Mesendoderm (in vitro differentiated cells): ENCODE data around the gene ESYT2.

Source experiments
- DNase-seq: peaks from one replicate; pipeline ENCODE4 v3.0.0; 2013
- H2AK5ac ChIP-seq: 2 replicates; pipeline ENCODE4 v1.6.1; 2013; ENCODE audit warnings: low read length, inconsistent platforms
- H2BK120ac ChIP-seq: 2 replicates; pipeline ENCODE4 v1.6.1; 2013; ENCODE audit warnings: low read depth, mild to moderate bottlenecking, low read length, moderate library complexity, mixed read lengths
- H2BK15ac ChIP-seq: replicated peaks from 2 replicates; pipeline ENCODE4 v1.6.1; 2013; ENCODE audit warnings: low read depth, mild to moderate bottlenecking, moderate library complexity
- H2BK5ac ChIP-seq: 2 replicates; pipeline ENCODE4 v1.6.1; 2013; ENCODE audit warnings: low read length, inconsistent platforms
- H3K18ac ChIP-seq: 2 replicates; pipeline ENCODE4 v1.6.1; 2013; ENCODE audit warnings: mild to moderate bottlenecking, low read length, mixed read lengths
- H3K23ac ChIP-seq: one replicate; pipeline ENCODE4 v1.6.1; 2013; ENCODE audit warnings: low read length
- H3K27ac ChIP-seq: 2 replicates; pipeline ENCODE4 v1.5.1; 2013; ENCODE audit warnings: low read depth, mild to moderate bottlenecking, inconsistent platforms, low read length, moderate library complexity
- H3K27me3 ChIP-seq: 2 replicates; pipeline ENCODE4 v1.6.1; 2013; ENCODE audit warnings: low read length, control low read depth, mild to moderate bottlenecking, inconsistent platforms; ENCODE audit not compliant: insufficient read depth, poor library complexity
- H3K36me3 ChIP-seq: 2 replicates; pipeline ENCODE4 v1.6.1; 2013; ENCODE audit warnings: low read length, inconsistent platforms; ENCODE audit not compliant: control insufficient read depth, insufficient read depth
- H3K4ac ChIP-seq: one replicate; pipeline ENCODE4 v1.6.1; 2013; ENCODE audit warnings: low read depth, mild to moderate bottlenecking, low read length, moderate library complexity
- H3K4me1 ChIP-seq: 2 replicates; pipeline ENCODE4 v1.6.1; 2013; ENCODE audit warnings: low read depth, low read length, inconsistent platforms; ENCODE audit not compliant: control insufficient read depth
- H3K4me2 ChIP-seq: 2 replicates; pipeline ENCODE4 v1.6.1; 2013; ENCODE audit warnings: low read length
- H3K4me3 ChIP-seq: 2 replicates; pipeline ENCODE4 v1.5.1; 2013; ENCODE audit warnings: mild to moderate bottlenecking, low read length
- H3K56ac ChIP-seq: one replicate; pipeline ENCODE4 v1.6.1; 2013; ENCODE audit warnings: low read length
- H3K79me1 ChIP-seq: 2 replicates; pipeline ENCODE4 v1.6.1; 2013; ENCODE audit warnings: low read length, inconsistent platforms
- H3K79me2 ChIP-seq: 2 replicates; pipeline ENCODE4 v1.6.1; 2013; ENCODE audit warnings: mild to moderate bottlenecking, low read length; ENCODE audit not compliant: control insufficient read depth, insufficient read depth
- H3K9ac ChIP-seq: 2 replicates; pipeline ENCODE4 v1.6.1; 2013; ENCODE audit warnings: low read length, inconsistent platforms
- H4K5ac ChIP-seq: one replicate; pipeline ENCODE4 v1.6.1; 2013; ENCODE audit warnings: low read length
- H4K8ac ChIP-seq: one replicate; pipeline ENCODE4 v1.6.1; 2013; ENCODE audit warnings: low read depth, mild to moderate bottlenecking, control low read depth, low read length, moderate library complexity
- WGBS: extraction: QIAGEN DNeasy Blood & Tissue Kit; methylation state at CpG from one replicate; pipeline ENCODE4 v1.1.7; 2013; ENCODE audit warnings: low lambda C conversion rate, missing lambda C conversion rate; ENCODE audit not compliant: insufficient coverage; ENCODE audit errors: extremely low coverage; 5-methylcytosine and 5-hydroxymethylcytosine counted together

Gene ESYT2

DNA sequence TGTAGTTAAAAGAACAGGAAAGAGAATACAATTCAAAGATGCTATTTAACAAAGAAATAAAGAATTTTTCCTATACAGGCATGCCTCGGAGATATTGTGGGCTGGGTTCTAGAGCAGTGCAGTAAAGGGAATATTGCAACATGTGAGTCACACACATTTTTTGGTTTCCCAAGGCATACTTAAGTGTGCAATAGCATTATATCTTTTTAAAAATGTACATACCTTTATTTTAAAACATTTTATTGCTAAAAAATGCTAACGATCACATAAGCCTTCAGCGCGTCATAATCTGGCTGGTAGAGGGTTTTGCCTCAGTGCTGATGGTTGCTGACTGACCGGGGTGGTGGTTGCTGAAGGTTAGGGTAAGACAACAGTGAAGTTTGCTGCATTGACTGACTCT, 54.4 kb downstream of the ESYT2 start:
- no peak overlapping the region for H3K18ac ChIP-seq
- no CpG with 5 or more reads among the region's 5 CpGs for WGBS
- no peak overlapping the region for H2BK5ac ChIP-seq
- no peak overlapping the region for H2BK120ac ChIP-seq
- no peak overlapping the region for H3K4ac ChIP-seq
- H4K8ac ChIP-seq = no peak overlapping the region
- H3K27ac ChIP-seq = no peak overlapping the region
- H3K9ac ChIP-seq = no peak overlapping the region
- no peaks in the 10 kb centered on the region for H3K79me2 ChIP-seq
- no peaks in the 10 kb centered on the region for H3K79me1 ChIP-seq
- no peak overlapping the region for H3K4me2 ChIP-seq
- DNase-seq = no peak
- H3K27me3 ChIP-seq = no peaks in the 10 kb centered on the region
- no peak overlapping the region for H2AK5ac ChIP-seq
- no peak overlapping the region for H3K4me3 ChIP-seq
- no peak overlapping the region for H3K23ac ChIP-seq
- H2BK15ac ChIP-seq = no peak overlapping the region
- H3K56ac ChIP-seq = no peak overlapping the region
- no peaks in the 10 kb centered on the region for H3K4me1 ChIP-seq
- no peak overlapping the region for H4K5ac ChIP-seq
- no peaks in the 10 kb centered on the region for H3K36me3 ChIP-seq

DNA sequence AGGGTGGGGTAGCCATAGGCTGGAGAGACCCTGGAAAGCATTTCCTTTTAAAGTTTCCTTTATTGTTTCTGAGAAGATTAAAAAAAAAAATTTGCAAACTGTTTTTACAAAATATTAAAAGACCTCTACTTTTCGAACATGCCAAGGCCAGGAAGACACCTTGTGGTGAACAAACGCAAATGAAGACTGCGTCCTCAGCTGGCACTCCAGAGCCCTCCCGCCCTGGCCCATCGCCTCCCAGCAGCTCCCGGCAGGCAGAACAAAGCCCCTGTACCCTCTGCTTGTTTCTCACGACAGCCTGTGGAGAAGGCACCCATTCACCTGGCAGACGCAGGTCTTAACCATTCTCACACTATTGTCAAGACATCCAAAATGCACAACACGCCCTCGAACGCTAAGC, 56.4 kb downstream of the ESYT2 start:
- no CpG with 5 or more reads among the region's 11 CpGs for WGBS

DNA sequence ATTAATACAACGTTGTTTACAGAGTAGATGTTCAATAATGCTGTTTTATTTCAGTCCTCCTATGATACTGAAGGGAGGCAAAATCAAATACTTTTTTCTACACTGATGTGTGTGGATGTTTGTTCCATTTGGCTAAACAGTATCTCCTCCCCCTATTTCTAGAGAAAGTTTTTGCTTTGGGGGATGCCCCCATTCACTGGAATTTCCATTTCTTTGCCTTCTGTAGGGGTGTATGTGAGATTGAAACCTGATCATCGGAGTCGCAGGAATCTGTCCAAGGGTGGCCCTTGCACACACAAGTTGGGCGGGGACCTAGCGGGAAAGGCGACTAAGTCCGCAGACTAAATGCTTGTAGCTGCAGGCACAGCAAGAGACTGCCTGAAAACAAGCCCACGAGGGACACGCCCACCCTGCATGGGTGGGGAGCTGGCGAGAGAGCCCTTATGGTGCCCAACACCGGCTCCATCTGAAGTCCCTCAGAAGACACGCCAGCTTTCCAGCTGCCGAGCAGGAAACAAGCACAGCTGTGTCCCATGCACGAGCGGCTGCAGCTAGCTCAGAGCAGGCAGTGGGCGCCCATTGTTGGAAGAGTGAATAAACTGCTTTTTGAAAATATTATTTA, 58.0 kb downstream of the ESYT2 start:
- no peaks in the 10 kb centered on the region for H3K79me1 ChIP-seq
- no peak overlapping the region for H3K27ac ChIP-seq
- H2AK5ac ChIP-seq = no peak overlapping the region
- no peak overlapping the region for H3K56ac ChIP-seq
- no peak overlapping the region for H4K8ac ChIP-seq
- H2BK120ac ChIP-seq = no peak overlapping the region
- no peak for DNase-seq
- no peak overlapping the region for H2BK15ac ChIP-seq
- H3K4me1 ChIP-seq = no peaks in the 10 kb centered on the region
- no peaks in the 10 kb centered on the region for H3K27me3 ChIP-seq
- H2BK5ac ChIP-seq = no peak overlapping the region
- no peaks in the 10 kb centered on the region for H3K79me2 ChIP-seq
- no peak overlapping the region for H3K4me3 ChIP-seq
- H3K23ac ChIP-seq = no peak overlapping the region
- no peak overlapping the region for H3K4ac ChIP-seq
- H3K36me3 ChIP-seq = no peaks in the 10 kb centered on the region
- no peak overlapping the region for H3K4me2 ChIP-seq
- no peak overlapping the region for H3K9ac ChIP-seq
- no CpG with 5 or more reads among the region's 16 CpGs for WGBS
- no peak overlapping the region for H4K5ac ChIP-seq
- H3K18ac ChIP-seq = no peak overlapping the region

More for the DNA sequence above, 56.4 kb downstream of the ESYT2 start:
- no peak overlapping the region for H4K5ac ChIP-seq
- H3K4ac ChIP-seq = no peak overlapping the region
- H2BK15ac ChIP-seq = no peak overlapping the region
- H3K56ac ChIP-seq = no peak overlapping the region
- no peak overlapping the region for H3K18ac ChIP-seq
- H2BK120ac ChIP-seq = no peak overlapping the region
- H3K27me3 ChIP-seq = no peaks in the 10 kb centered on the region
- no peaks in the 10 kb centered on the region for H3K79me1 ChIP-seq
- H3K4me3 ChIP-seq = no peak overlapping the region
- no peak overlapping the region for H4K8ac ChIP-seq
- no peaks in the 10 kb centered on the region for H3K79me2 ChIP-seq
- H3K36me3 ChIP-seq = no peaks in the 10 kb centered on the region
- H3K27ac ChIP-seq = no peak overlapping the region
- DNase-seq = no peak
- H2BK5ac ChIP-seq = no peak overlapping the region
- no peaks in the 10 kb centered on the region for H3K4me1 ChIP-seq
- no peak overlapping the region for H3K9ac ChIP-seq
- no peak overlapping the region for H3K4me2 ChIP-seq
- H2AK5ac ChIP-seq = no peak overlapping the region
- no peak overlapping the region for H3K23ac ChIP-seq

DNA sequence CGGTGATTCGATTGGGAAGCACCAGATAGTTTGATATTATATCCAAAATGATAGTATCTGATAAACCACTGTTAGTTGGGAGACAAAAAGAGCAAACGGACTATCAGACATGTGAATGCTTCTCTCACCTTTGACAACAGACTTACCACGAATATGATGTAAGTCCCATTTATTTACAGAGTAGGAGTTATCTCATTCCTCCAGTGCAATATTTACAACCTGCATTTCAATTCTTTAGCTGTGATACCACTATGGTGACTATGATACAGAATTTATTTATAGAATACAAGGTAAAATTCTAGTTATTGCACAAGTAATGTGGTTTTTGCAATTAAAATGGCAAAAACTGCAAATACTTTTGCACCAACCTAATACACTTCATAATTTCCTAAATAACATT, 61.6 kb downstream of the ESYT2 start:
- Histone ChIP-seq H2AK5ac (no peak overlapping the region), H3K4ac (no peak overlapping the region), H3K27me3 (no peaks in the 10 kb centered on the region), H4K5ac (no peak overlapping the region), H3K56ac (no peak overlapping the region), H3K23ac (no peak overlapping the region), H2BK15ac (no peak overlapping the region), H3K79me2 (no peaks in the 10 kb centered on the region), H3K4me1 (no peaks in the 10 kb centered on the region), H3K27ac (no peak overlapping the region), H3K18ac (no peak overlapping the region), H2BK120ac (no peak overlapping the region), H4K8ac (no peak overlapping the region), H3K4me3 (no peak overlapping the region), H3K79me1 (no peaks in the 10 kb centered on the region), H3K4me2 (no peak overlapping the region), H3K36me3 (no peaks in the 10 kb centered on the region), H2BK5ac (no peak overlapping the region), H3K9ac (no peak overlapping the region)
- WGBS = no CpG with 5 or more reads among the region's 4 CpGs
- DNase-seq = no peak

DNA sequence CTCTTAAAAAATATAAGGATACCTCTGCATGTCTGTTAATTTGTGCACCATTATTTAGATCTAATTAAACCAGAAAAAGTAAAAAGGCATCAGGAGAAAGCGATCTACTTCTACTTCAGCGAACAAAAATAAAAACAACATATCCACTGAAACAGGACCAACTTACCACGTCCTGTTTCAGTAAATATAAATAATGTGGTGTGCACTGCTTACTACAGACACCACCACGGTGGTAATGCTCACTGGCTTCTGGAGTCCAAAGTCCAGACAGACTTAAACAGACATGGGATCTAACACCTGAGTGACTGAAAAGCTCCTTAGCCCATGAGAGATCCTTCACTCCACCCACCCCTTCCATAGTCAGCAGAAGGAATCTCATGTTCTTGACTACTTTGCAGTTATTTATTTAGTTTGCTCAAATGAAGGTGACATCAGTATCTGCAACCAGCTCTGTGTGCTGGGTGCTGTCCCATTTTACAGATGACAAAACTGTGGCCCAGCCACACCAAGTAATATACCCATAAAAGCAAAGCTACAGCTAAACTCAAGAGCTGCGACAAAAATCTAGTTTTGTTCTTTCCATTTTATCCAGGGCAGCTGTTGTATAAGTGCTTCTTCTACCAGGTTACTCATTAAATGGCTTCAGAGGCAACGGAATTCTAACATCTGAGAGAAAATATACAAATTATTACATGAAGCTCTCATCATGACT, 62.6 kb downstream of the ESYT2 start:
- Histone ChIP-seq H3K36me3 (no peaks in the 10 kb centered on the region), H3K27ac (no peak overlapping the region)

DNA sequence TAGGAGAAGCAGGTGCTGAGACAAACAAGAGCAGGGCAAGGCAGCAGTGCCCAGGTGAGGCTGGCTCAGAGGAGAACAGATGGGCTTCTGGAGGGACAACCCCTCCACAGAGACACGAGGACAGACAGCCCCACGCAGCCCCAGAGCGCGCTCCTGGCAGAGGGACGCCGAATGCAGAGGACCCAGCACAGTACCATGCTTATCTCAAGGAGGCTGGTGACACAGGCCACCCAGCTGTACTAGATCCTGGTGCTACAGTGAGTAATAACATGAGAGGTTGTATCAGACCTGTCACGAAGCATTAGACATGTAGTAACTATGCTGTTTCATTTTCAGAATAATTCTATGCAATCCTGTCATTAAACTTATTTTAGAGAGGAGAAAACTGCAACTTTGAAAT, 64.3 kb downstream of the ESYT2 start:
- H3K27ac ChIP-seq = no peak overlapping the region
- no peak overlapping the region for H3K4ac ChIP-seq
- H2BK5ac ChIP-seq = no peak overlapping the region
- H3K4me2 ChIP-seq = no peak overlapping the region
- no peak overlapping the region for H3K23ac ChIP-seq
- no peak overlapping the region for H2BK15ac ChIP-seq
- no peaks in the 10 kb centered on the region for H3K36me3 ChIP-seq
- no peak overlapping the region for H3K9ac ChIP-seq
- H4K8ac ChIP-seq = no peak overlapping the region
- H3K4me3 ChIP-seq = no peak overlapping the region
- H3K79me1 ChIP-seq = no peaks in the 10 kb centered on the region
- H3K4me1 ChIP-seq = no peaks in the 10 kb centered on the region
- DNase-seq = no peak
- H2AK5ac ChIP-seq = no peak overlapping the region
- H4K5ac ChIP-seq = no peak overlapping the region
- no peak overlapping the region for H2BK120ac ChIP-seq
- no CpG with 5 or more reads among the region's 7 CpGs for WGBS
- H3K18ac ChIP-seq = no peak overlapping the region
- H3K56ac ChIP-seq = no peak overlapping the region
- no peaks in the 10 kb centered on the region for H3K27me3 ChIP-seq
- no peaks in the 10 kb centered on the region for H3K79me2 ChIP-seq

More for the DNA sequence above, 62.6 kb downstream of the ESYT2 start:
- Histone ChIP-seq H2BK15ac (no peak overlapping the region), H3K23ac (no peak overlapping the region), H2BK120ac (no peak overlapping the region), H2BK5ac (no peak overlapping the region), H3K79me2 (no peaks in the 10 kb centered on the region), H3K18ac (no peak overlapping the region), H3K4me3 (no peak overlapping the region), H4K5ac (no peak overlapping the region), H3K9ac (no peak overlapping the region), H2AK5ac (no peak overlapping the region), H3K4me1 (no peaks in the 10 kb centered on the region), H3K4me2 (no peak overlapping the region), H3K56ac (no peak overlapping the region), H3K27me3 (no peaks in the 10 kb centered on the region), H3K79me1 (no peaks in the 10 kb centered on the region), H4K8ac (no peak overlapping the region), H3K4ac (no peak overlapping the region)
- WGBS = no CpG with 5 or more reads among the region's 6 CpGs
- DNase-seq = no peak
